T47D (cell line): ENCODE data around the gene PDS5A.
"Not testable (repeated sequence)": the region's sequence is repeated elsewhere in the genome, so short reads cannot be mapped to it uniquely, and the experiment has no call there.

Experiments used
- DNase-seq, 2 experiments: peaks; one replicate each; pipeline versions ENCODE4 v3.0.0 to v3.0.0-alpha.2; 2011 to 2012; ENCODE audit warnings: low read depth in 1 of 2, low spot score in 1 of 2
- JUND ChIP-seq: IDR thresholded peaks from 2 replicates; pipeline ENCODE4 v1.6.1; 2012; ENCODE audit warnings: low read depth
- in situ Hi-C: cut with HindIII; loops from 2 replicates; pipeline ENCODE4 v1.10.0; 2016; ENCODE audit warnings: low sequenced_read_pairs, low pct_unique_long_range_greater_than_20kb

Gene PDS5A

DNA sequence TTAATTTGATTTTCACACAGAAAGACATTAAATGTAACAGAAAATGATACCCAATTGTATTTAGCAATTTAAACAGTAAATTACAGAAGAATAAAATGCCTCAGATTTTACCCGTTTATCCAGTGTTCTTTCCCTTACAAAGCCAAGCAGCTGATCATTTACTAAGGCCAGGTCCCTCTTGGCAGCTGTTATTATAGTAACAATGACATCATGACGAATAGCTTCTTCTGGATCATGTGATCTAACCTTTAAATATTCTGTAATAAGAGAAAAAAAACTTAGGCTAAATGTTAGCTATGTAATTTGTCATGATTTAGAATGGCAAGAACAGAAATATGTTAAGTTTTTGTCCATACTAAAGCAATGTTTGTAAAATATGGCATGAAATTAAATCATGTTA lies 69.4 kb downstream of the PDS5A start:
- DNase-seq = no peak
- in situ Hi-C loops = no loop called here
- no peak for TF ChIP-seq JUND

DNA sequence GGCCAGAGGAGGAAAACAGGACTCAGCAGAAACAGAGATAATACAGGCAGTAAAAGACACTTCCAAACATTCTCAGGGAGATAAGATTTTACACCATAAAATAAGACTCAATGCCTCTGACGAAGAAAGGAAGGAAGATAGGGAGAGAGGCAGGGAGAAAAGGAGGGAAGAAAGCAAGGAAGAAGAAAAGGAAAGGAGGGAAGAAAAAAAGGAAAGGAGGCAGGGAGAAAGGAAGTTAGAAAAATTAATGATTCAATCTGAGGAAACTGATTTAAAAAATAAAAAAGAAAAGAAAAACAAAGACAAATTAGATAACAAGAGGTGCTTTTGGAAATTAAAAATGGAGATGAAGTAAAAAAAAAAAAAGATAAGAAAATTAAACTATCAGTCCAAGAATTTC lies 72.1 kb downstream of the PDS5A start:
- DNase-seq = no peak
- no peak for TF ChIP-seq JUND
- in situ Hi-C loops = no loop called here

DNA sequence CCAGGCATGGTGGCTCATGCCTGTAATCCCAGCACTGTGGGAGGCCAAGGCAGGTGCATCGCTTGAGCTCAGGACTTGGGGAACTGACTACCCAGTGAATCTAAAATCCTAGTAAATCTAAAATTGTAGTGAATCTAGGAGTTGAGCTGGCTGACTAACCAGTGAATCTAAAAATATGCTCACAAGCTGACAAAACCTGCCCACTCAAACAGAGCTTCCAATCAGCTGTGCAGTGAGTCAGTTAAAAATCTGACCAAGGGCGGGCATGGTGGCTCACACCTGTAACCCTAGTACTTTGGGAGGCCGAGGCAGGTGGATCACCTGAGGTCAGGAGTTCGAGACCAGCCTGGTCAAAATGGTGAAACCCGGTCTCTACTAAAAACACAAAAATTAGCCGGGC lies 72.7 kb downstream of the PDS5A start:
- DNase-seq, in situ Hi-C loops: not testable (repeated sequence)

DNA sequence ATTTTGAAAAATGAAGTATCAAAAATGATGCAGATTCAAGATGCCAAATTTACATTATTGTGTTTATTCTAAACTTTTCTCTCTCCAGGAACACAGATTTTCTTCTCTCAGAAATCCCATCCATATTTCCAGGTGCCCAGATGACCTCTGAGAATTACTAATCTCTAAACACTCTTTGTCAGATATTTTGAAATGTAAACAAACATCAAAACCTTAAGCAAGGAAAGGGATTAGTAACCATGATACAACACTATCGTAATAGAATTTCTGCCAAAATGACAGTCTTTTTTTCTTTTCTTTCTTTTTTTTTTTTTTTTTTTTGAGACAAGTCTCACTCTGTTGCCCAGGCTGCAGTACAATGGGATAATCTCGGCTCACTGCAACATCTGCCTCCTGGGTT lies 76.7 kb downstream of the PDS5A start:
- in situ Hi-C loops = no loop called here

DNA sequence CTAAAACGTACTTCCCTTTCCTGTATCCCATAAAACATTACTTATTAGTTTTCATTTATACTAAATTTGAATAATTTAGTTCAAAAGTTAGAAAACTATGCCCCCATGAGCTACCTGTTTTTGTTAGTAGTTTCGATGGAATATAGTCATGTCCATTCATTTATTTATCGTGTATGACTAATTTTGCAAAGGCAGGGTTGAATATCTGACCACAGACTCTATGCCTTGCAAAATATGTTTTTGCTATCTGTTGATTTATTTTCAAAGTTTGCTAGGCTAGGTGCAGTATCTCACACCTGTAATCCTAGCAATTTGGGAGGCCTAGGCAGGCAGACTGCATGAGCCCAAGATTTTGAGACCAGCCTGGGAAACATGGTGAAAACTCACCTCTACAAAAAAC lies 78.4 kb downstream of the PDS5A start:
- TF ChIP-seq JUND = no peak
- no peak for DNase-seq
- in situ Hi-C loops = no loop called here

More for the DNA sequence above, 76.7 kb downstream of the PDS5A start:
- no peak for TF ChIP-seq JUND
- DNase-seq = no peak

DNA sequence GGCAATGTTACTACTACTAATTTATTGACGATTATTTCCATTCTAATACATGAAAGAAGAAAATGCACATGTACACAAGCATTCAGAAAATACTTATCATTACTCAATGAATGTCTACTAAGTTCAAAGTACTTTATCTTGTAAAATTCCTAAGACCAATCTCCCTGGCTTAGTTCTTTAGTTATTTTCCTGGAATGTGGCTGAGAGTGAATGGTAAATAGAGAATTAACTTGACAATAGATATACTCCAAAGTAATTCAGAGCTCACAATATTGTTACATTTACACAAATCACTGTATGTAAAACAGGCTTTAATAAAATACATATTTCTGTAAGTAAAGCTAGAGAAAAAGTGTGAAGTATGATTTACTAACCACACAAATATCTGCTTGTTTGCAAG lies 79.7 kb downstream of the PDS5A start:
- no peak for TF ChIP-seq JUND
- no peak for DNase-seq
- in situ Hi-C loops = no loop called here

DNA sequence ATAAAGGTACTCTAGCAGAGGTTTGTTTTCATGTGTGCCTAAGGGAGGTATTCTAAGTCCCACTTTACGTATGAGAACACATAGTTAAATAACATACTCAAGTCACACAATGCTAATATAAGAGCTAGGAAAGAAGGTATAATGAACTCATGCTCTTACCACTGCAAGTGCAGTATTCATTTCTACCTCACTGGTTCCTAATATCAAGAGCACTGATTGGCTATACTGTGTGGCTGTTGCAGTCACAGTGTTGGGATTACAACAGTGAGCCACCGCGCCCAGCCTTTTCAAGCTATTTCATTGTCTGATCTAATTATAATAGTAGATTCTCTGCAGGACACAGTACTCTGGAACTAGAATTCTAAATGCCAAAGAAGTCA lies 84.0 kb downstream of the PDS5A start:
- in situ Hi-C loops = no loop called here
- DNase-seq = no peak
- no peak for TF ChIP-seq JUND

DNA sequence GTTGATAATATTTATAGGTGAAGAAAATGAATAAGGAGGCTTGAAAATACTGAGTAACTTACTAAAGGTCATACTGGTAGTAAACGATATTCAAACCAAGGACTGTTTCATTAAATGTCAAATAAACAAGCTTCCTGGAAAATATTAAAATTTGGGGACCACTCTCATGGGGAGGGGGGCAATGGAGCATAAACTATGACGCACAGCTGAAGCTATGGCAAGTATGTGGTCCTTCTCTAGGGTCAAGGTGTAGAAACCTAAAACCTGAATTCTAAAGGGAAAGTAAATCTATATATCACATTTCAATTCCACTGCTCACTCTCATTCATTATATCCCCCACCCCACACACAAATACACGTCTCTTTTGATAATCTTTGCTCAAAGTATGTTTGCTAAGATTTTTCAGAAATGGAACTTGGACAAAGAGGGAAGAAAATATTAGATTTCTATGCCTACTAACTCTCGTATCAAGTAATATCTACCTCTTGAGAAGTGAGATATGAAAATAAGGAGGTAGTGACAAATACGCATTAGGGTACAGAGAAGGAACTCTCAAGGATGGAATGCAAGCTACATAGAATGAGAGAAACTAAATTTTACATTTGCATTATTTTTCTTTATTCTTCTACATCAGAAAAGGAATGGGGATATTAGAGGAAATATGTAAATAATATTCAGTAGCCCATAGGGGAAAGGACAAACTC lies 84.6 kb downstream of the PDS5A start:
- DNase-seq = no peak
- no peak for TF ChIP-seq JUND
- in situ Hi-C loops = no loop called here

DNA sequence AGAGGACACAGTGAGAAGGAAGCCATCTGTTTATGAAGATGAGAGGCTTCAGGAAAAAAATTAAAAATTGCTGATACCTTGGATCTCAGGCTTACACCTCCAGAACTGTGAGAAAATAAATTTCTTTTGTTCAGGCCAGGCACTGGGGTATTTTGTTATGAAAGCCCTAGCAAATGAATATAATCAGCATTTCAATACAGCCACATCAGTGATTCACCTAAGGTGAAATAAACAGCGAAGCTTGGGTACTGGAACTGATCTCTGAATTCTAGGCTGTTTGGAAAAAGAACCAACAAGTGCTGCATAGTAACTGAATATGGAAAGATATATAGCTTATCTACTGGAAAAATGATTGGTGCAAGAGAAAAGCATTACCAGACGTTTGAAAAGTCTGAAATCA lies 88.5 kb downstream of the PDS5A start:
- no peak for DNase-seq
- in situ Hi-C loops = no loop called here
- no peak for TF ChIP-seq JUND

DNA sequence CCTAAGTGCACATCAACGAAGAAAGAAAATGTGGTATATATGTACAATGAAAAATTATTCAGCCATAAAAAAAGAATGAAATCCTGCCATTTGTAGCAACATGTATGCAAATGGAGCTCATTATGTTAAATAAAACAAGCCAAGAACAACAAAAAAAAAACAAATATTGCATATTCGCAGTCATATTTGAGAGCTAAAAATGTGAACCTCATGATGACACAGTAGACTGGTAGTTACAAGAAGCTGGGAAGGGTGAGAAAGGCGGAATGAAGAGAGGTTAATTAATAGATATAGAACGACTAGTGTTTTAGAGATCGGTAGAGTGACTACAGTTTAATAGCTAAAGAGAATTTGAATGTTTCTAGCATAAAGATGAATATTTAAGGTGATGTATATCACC lies 89.2 kb downstream of the PDS5A start:
- DNase-seq = no peak
- in situ Hi-C loops = no loop called here
- no peak for TF ChIP-seq JUND

DNA sequence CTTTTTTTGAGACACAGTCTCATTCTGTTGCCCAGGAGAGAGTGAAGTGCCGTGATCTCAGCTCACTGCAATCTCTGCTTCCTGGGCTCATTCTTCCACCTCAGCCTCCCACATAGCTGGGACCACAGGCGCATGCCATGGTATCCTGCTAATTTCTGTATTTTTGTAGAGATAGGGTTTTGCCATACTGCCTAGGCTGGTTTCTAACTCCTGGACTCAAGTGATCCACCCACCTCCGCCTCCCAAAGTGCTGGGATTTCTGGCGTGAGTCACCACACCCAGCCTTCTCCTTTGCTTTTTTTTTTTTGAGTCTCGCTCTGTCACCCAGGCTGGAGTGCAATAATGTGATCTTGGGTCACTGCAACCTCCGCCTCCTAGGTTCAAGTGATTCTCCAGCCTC lies 94.1 kb downstream of the PDS5A start:
- DNase-seq = no peak
- in situ Hi-C loops = no loop called here
- TF ChIP-seq JUND = no peak

DNA sequence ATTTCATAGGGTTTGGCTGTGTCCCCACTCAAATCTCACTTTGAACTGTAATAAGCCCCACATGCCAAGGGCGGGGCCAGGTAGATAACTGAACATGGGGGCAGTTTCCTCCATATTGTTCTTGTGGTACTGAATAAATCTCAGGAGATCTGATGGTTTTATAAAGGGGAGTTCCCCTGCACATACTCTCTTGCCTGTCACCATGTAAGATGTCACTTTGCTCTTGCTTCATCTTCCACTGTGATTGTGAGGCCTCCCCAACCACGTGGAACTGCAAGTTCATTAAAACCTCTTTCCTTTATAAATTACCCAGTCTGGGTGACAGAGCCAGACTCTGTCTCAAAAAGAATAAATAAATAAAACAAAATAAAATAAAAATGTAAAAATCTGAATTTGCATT lies 95.9 kb downstream of the PDS5A start:
- no peak for TF ChIP-seq JUND
- in situ Hi-C loops = no loop called here
- DNase-seq = no peak

DNA sequence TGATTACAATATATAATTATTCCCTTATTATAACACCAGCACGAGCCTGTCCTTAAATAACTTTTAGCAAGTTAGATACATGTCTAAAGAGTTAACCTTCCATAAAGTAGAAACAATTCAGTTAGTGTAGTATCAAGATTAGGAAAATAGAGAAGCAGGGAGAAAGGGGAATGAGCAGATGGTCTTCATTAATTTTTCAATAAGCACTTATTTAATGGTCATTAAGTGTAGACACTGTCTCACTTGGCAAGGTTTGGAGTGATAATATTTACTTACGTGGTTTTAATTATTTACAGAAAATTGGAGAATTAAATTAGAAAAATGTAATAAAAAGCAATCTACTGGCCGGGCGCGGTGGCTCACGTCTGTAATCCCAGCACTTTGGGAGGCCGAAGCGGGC lies 99.7 kb downstream of the PDS5A start:
- TF ChIP-seq JUND = no peak
- in situ Hi-C loops = no loop called here
- no peak for DNase-seq

DNA sequence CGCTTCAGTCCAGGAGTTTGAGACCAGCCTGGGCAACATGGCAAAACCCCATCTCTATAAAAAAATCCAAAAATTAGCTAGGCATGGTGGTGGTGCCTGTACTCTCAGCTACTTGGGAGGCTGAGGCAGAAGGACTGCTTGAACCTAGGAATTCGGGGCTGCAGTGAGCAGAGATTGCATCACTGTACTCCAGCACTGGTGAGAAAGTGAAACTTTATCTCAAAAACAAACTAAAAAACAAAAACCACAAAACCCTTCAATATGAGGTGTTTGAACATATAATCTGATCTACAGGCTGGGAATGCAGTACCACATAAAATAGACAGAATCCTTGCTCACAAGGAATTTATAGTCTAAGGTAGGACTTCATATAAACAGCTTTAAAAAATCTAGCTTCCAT lies 103.9 kb downstream of the PDS5A start:
- no peak for DNase-seq
- TF ChIP-seq JUND = no peak
- in situ Hi-C loops = no loop called here
